PC-9 (cell line): ENCODE data around the gene PI4KA.

Source experiments
- CTCF ChIP-seq: fragments of 200-600 bp; sonication (generic); conservative IDR thresholded peaks from 2 replicates; pipeline ENCODE4 v1.6.1; 2017; ENCODE audit warnings: mixed run types, antibody characterized with exemption, mild to moderate bottlenecking, moderate library complexity
- EZH2 ChIP-seq: fragments of 200-600 bp; sonication (generic); IDR thresholded peaks from 2 replicates; pipeline ENCODE4 v1.8.0; 2017; ENCODE audit warnings: antibody characterized with exemption, low read depth

- no peak for TF ChIP-seq CTCF
- no peak for TF ChIP-seq EZH2
Observed at GRCh38 chr22:20671409-20672081, 187.1 kb downstream of the PI4KA start.
